Fibroblast of the aortic adventitia (primary cell): Measurements from ENCODE around the gene ST3GAL3. TPM values are rescaled to one million over a fixed set of nuclear protein-coding genes. Genes with fewer than 3 reads are reported as not detected.

Source experiments
- DNase-seq: peaks from one replicate; pipeline ENCODE4 v3.0.0-alpha.2; 2010; ENCODE audit warnings: low read depth
- H3K4me3 ChIP-seq: 2 replicates; pipeline ENCODE4 v1.5.1; 2011; ENCODE audit warnings: low read depth, mild to moderate bottlenecking, control low read depth, low read length, moderate library complexity
- CTCF ChIP-seq: IDR thresholded peaks from 2 replicates; pipeline ENCODE4 v1.5.1; 2011; ENCODE audit warnings: mild to moderate bottlenecking, low read length, control low read depth, inconsistent platforms; ENCODE audit not compliant: insufficient read depth
- total RNA-seq: library from RNA; depleted of rRNA; stranded (reverse); fragments of >200 nt; gene quantifications from 2 replicates; pipeline ENCODE4 v1.2.3, GENCODE V29; 2012; ENCODE audit warnings: low replicate concordance

Gene ST3GAL3
- total RNA-seq, 1 donor, result 24.0 TPM

- TF ChIP-seq CTCF, result no peak
- H3K4me3 ChIP-seq, result no peak overlapping the region
- DNase-seq, result no peak
These were observed 74.2 kb downstream of the ST3GAL3 start for GRCh38 chr1:43781574-43781973.

- H3K4me3 ChIP-seq, result no peak overlapping the region
- TF ChIP-seq CTCF, result no peak
- no peak for DNase-seq
These were observed 75.8 kb downstream of the ST3GAL3 start for GRCh38 chr1:43783096-43783670.

GRCh38 chr1:43783671-43784205 lies 76.4 kb downstream of the ST3GAL3 start:
- peak; percentile 27 for DNase-seq
- TF ChIP-seq CTCF, result no peak

GRCh38 chr1:43786201-43786958 lies 79.0 kb downstream of the ST3GAL3 start:
- TF ChIP-seq CTCF, result no peak
- no peak for DNase-seq
- no peak overlapping the region for H3K4me3 ChIP-seq

More at GRCh38 chr1:43783671-43784205, 76.4 kb downstream of the ST3GAL3 start:
- H3K4me3 ChIP-seq, result no peak overlapping the region

GRCh38 chr1:43786960-43787359 lies 79.6 kb downstream of the ST3GAL3 start:
- no peak for TF ChIP-seq CTCF
- DNase-seq, result peak; percentile 33
- H3K4me3 ChIP-seq, result no peak overlapping the region

GRCh38 chr1:43789604-43790550 lies 82.5 kb downstream of the ST3GAL3 start:
- no peak overlapping the region for H3K4me3 ChIP-seq
- TF ChIP-seq CTCF, result no peak
- DNase-seq, result no peak
